Mammary epithelial cell (primary cell): ENCODE data around the gene WIPF1.

Experiments used
- CTCF ChIP-seq, 2 donors: IDR thresholded peaks in 1 of 2; conservative IDR thresholded peaks in 1 of 2; 2 replicates each; pipeline ENCODE4 v1.5.1; 2011 to 2012; ENCODE audit warnings: inconsistent platforms in 2 of 2, low read length in 2 of 2, mild to moderate bottlenecking in 2 of 2, control low read depth in 1 of 2, low read depth in 1 of 2; ENCODE audit not compliant: insufficient read depth in 1 of 2; ENCODE audit errors: extremely low read depth in 1 of 2
- EZH2 ChIP-seq: IDR thresholded peaks from 2 replicates; pipeline ENCODE4 v1.6.1; 2012; ENCODE audit warnings: low read length, inconsistent platforms, borderline replicate concordance

- TF ChIP-seq CTCF (conservative IDR thresholded peaks at IDR 0.05 in 1 of 2, IDR thresholded peaks at IDR 0.05 in 1 of 2; ENCODE audit: extremely low read depth in 1 of 2, insufficient read depth in 1 of 2, low read depth in 1 of 2, low read length in 2 of 2) (no peak), EZH2 (no peak)
These were observed 5.9 kb downstream of the WIPF1 start for GRCh38 chr2:174591740-174592139.
